NB4 (cell line): ENCODE measurements around the gene BCAS3.

Experiments used
- CTCF ChIP-seq: IDR thresholded peaks from one replicate; pipeline ENCODE4 v1.5.1; 2012; ENCODE audit warnings: low read depth, low read length
- MAX ChIP-seq: IDR thresholded peaks from 2 replicates; pipeline ENCODE4 v1.6.1; 2011; ENCODE audit warnings: low read depth, low read length
- MYC ChIP-seq: IDR thresholded peaks from 2 replicates; pipeline ENCODE4 v1.6.1; 2011; ENCODE audit warnings: low read depth, low read length
- POLR2A ChIP-seq: IDR thresholded peaks from 2 replicates; pipeline ENCODE4 v1.6.1; 2011; ENCODE audit warnings: mild to moderate bottlenecking; ENCODE audit not compliant: insufficient read length; ENCODE audit errors: extremely low read depth

- no peak for TF ChIP-seq CTCF
- TF ChIP-seq POLR2A, result no peak
- TF ChIP-seq MAX, result no peak
- TF ChIP-seq MYC, result no peak
Observed at GRCh38 chr17:60653569-60653968, 24.1 kb upstream of the BCAS3 start.
